Mesothelial cell of epicardium (in vitro differentiated cells): ENCODE measurements around the gene ROR2. TPM values are rescaled to one million over a fixed set of nuclear protein-coding genes. Genes with fewer than 3 reads are reported as not detected.

Source experiments
- DNase-seq, 2 experiments: peaks; one replicate each; pipeline ENCODE4 v3.0.0; 2021; ENCODE audit warnings: low spot score in 2 of 2; ENCODE audit not compliant: unreplicated experiment in 2 of 2
- H3K27ac Mint-ChIP-seq: 2 replicates; pipeline ENCODE4 v1.8.0; 2021; ENCODE audit warnings: mixed read lengths
- H3K27me3 Mint-ChIP-seq: 2 replicates; pipeline ENCODE4 v1.8.0; 2021; ENCODE audit warnings: low read depth, mixed read lengths
- H3K36me3 Mint-ChIP-seq: 2 replicates; pipeline ENCODE4 v1.8.0; 2021; ENCODE audit warnings: mixed read lengths
- H3K4me1 Mint-ChIP-seq: 2 replicates; pipeline ENCODE4 v1.8.0; 2021; ENCODE audit warnings: mixed read lengths
- H3K4me3 Mint-ChIP-seq: 2 replicates; pipeline ENCODE4 v1.8.0; 2021; ENCODE audit warnings: mild to moderate bottlenecking, moderate library complexity, mixed read lengths
- H3K9me3 Mint-ChIP-seq: 2 replicates; pipeline ENCODE4 v1.8.0; 2021; ENCODE audit warnings: mixed read lengths
- total RNA-seq: library from RNA; stranded (reverse); gene quantifications from 3 replicates; pipeline ENCODE4 v1.2.1, GENCODE V29; 2021
- TF ChIP-seq, protein P1 (sequence below): fragments of 200-600 bp; sonication (generic); IDR thresholded peaks from one replicate; pipeline ENCODE4 v1.5.0; 2021; ENCODE audit warnings: antibody characterized with exemption; ENCODE audit not compliant: unreplicated experiment

The ROR2 gene
- total RNA-seq, 1 donor from 2014 or later, result 41.0 TPM

DNA sequence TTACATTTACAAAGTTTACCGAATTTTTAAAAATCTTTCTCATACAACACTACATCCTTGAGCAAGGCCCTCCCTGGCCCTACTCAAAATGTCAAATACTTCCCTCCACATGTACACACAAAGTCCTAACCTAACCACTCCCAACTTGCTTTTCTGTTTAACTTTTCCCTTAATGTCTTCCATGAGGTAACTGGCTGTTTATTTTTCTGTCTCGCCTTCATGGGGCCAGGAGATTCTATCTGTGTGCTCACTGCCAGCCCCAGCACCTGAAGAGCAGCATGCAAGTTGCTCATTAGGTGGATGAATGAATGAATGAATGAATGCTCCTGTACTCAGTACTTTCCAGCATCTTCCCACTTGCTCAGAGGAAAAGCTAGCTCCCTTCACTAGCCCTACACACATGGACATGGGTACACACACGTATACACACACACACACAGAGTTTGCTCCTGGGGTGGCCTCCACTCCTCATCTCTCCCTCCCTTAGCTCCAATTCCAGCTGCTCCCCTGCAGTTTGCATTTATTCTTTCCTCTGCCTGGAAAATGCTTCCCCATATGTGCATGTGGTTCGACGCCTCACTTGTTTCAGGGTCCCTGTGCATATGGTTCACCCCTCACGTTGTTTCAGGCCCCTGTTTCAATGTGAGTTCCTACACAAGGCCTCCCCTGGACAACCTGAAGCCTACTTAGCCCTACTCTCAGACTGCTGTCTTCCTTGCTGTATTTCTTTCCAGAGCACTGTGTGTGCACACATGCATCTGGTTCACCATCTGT is 165.2 kb downstream of the ROR2 start:
- Mint-ChIP-seq H3K27me3 (no peaks in the 10 kb centered on the region), H3K9me3 (peaks cover 13% of the 10 kb centered on the region), H3K4me3 (no peak overlapping the region), H3K36me3 (peaks cover 21% of the 10 kb centered on the region), H3K4me1 (peaks cover 12% of the 10 kb centered on the region), H3K27ac (no peak overlapping the region)
- TF ChIP-seq, protein P1, sequence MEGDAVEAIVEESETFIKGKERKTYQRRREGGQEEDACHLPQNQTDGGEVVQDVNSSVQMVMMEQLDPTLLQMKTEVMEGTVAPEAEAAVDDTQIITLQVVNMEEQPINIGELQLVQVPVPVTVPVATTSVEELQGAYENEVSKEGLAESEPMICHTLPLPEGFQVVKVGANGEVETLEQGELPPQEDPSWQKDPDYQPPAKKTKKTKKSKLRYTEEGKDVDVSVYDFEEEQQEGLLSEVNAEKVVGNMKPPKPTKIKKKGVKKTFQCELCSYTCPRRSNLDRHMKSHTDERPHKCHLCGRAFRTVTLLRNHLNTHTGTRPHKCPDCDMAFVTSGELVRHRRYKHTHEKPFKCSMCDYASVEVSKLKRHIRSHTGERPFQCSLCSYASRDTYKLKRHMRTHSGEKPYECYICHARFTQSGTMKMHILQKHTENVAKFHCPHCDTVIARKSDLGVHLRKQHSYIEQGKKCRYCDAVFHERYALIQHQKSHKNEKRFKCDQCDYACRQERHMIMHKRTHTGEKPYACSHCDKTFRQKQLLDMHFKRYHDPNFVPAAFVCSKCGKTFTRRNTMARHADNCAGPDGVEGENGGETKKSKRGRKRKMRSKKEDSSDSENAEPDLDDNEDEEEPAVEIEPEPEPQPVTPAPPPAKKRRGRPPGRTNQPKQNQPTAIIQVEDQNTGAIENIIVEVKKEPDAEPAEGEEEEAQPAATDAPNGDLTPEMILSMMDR, result no peak
- DNase-seq, result peak in 1 of 2 experiments; percentile 17

DNA sequence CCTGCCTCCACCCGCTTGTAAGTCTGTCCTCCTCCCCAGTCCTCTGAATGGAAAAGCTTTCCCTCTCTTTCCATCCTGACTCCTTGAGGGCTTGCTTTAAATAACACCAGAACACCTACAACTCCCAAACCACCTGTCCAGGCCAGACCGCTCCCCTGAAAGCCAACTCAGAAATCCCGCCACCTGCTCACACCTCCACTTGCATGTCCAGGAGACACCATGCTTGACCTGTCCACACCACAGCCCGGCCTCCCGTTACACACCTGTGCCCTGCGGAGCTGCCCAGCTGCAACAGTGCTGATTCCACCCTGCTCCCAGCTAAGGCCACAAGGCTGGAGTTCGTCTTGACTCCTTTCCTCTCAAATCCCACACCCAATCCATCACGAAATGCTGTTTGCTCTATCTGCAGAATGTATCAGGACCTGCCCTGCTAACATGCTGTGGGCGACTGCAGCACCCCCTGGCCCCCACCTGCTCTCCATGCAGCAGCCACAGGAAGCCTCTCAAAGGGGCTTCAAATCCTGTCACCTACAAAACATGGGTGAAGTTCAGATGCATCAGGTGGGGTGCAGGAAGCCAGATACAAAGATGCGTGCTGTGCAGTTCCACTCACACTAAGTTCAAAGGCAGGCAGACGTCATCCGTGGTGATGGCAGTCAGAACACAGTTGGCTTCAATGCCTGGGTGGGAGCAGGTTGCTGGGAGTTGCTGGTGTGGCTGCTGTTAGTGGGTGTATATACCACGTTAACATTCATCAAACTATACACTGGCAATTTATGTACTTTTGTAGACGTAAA is 166.0 kb downstream of the ROR2 start:
- Mint-ChIP-seq H3K9me3 (peaks cover 13% of the 10 kb centered on the region), H3K36me3 (peaks cover 21% of the 10 kb centered on the region), H3K27ac (no peak overlapping the region), H3K4me1 (peaks cover 12% of the 10 kb centered on the region), H3K27me3 (no peaks in the 10 kb centered on the region), H3K4me3 (no peak overlapping the region)
- DNase-seq, result peak in 1 of 2 experiments; percentile 33
- TF ChIP-seq, protein P1, result no peak

DNA sequence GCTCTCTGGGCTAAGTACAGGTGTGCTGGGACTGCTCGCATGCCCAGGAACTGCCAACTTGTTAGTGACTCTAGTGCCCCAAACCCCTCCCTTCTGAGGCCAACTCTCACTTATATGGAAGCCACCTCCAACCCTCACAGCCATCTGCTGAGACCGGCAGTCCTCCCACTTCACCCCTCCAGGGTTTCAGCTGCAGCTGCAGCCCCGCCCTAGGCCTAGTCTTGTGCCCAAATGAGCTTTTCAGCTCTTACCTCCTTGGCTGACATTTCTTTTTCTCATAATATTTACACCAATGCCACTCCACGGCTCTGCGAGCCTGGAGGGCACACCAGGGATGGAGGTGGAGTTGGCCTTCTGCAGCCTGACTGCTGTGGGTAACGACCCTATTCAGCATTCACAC is 166.6 kb downstream of the ROR2 start:
- TF ChIP-seq, protein P1, result no peak
- Mint-ChIP-seq H3K4me1 (peaks cover 12% of the 10 kb centered on the region), H3K27ac (no peak overlapping the region), H3K36me3 (peaks cover 19% of the 10 kb centered on the region), H3K9me3 (peaks cover 13% of the 10 kb centered on the region), H3K4me3 (no peak overlapping the region), H3K27me3 (no peaks in the 10 kb centered on the region)
- DNase-seq, result no peak

DNA sequence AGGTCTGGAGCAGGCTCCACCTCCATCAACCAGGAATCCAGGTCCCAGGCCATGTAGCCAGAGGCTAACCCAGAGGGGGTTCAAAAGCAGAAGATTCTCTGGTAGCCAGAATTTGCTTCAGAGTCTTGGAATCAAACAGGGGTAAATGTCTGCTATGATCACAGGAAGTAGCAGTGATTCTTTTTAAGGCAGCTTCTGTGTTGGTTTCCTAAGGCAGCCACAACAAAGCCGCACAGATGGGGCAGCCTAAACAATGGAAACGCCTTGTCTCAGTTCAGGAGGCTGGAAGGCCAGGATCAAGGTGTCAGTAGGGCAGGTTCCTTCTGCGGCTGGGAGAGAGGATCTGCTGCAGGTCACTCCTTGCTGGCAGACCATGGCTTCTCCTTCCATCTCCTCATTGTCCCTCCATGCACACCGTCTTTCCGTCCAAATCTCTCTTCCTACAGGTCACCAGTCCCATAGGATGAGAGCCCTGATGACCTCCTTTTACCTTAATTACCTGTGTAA is 167.3 kb downstream of the ROR2 start:
- H3K27me3 Mint-ChIP-seq, result no peaks in the 10 kb centered on the region
- H3K27ac Mint-ChIP-seq, result no peak overlapping the region
- H3K36me3 Mint-ChIP-seq, result peaks cover 14% of the 10 kb centered on the region

DNA sequence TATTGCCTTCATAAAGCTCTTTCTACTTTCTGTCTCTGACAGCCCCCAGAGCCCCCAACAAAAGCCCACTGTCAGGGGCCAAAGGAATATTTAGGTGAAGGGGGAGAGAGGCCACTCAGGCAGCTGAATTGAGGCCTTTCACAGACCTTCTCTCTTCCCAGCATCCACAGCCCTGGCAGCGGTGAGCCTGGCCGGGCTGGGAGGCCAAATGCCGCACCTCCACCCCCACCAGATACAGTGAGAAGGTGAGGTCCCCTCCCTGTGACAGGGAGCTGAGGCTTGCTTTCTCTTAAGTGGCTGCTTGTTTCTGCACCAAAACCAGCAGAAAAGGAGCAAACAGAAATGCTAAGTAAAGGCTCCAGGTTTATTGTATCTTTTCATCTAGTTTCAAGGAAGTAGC is 168.1 kb downstream of the ROR2 start:
- Mint-ChIP-seq H3K36me3 (peaks cover 12% of the 10 kb centered on the region), H3K4me3 (no peak overlapping the region), H3K27me3 (no peaks in the 10 kb centered on the region), H3K27ac (peak overlapping the region; percentile 53), H3K9me3 (peaks cover 3% of the 10 kb centered on the region), H3K4me1 (peaks cover 16% of the 10 kb centered on the region)
- TF ChIP-seq, protein P1, result no peak
- DNase-seq, result peak in 1 of 2 experiments; percentile 29

More for the DNA sequence above, 167.3 kb downstream of the ROR2 start:
- TF ChIP-seq, protein P1, result no peak
- H3K9me3 Mint-ChIP-seq, result peaks cover 7% of the 10 kb centered on the region
- DNase-seq, result peak in 1 of 2 experiments; percentile 19
- H3K4me3 Mint-ChIP-seq, result no peak overlapping the region
- peaks cover 12% of the 10 kb centered on the region for H3K4me1 Mint-ChIP-seq
